Stimulated activated memory B cell treated with anti-CD40 and anti-IgM and Interleukin-4, amounts not matched to agents 10 μg/mL and 1 μg/mL and 100 μg/mL, for 72 hours (primary cell): ENCODE results near the gene KCNC1.

Source experiments
- ATAC-seq: fragments of 150-1000 bp; cut with Tn5 transposase; 2 replicates; pipeline ENCODE4 v1.10.0; 2021
- H3K27ac Mint-ChIP-seq: one replicate; pipeline ENCODE4 v1.8.0; 2022; ENCODE audit warnings: mild to moderate bottlenecking, mixed read lengths
- H3K27me3 Mint-ChIP-seq: one replicate; pipeline ENCODE4 v1.8.0; 2022; ENCODE audit warnings: mixed read lengths
- H3K36me3 Mint-ChIP-seq: one replicate; pipeline ENCODE4 v1.8.0; 2022; ENCODE audit warnings: mixed read lengths
- H3K4me1 Mint-ChIP-seq: one replicate; pipeline ENCODE4 v1.8.0; 2022; ENCODE audit warnings: mixed read lengths
- H3K4me3 Mint-ChIP-seq: one replicate; pipeline ENCODE4 v1.8.0; 2022; ENCODE audit warnings: mild to moderate bottlenecking, moderate library complexity, mixed read lengths
- H3K9me3 Mint-ChIP-seq: one replicate; pipeline ENCODE4 v1.8.0; 2022; ENCODE audit warnings: mixed read lengths

The KCNC1 gene

DNA sequence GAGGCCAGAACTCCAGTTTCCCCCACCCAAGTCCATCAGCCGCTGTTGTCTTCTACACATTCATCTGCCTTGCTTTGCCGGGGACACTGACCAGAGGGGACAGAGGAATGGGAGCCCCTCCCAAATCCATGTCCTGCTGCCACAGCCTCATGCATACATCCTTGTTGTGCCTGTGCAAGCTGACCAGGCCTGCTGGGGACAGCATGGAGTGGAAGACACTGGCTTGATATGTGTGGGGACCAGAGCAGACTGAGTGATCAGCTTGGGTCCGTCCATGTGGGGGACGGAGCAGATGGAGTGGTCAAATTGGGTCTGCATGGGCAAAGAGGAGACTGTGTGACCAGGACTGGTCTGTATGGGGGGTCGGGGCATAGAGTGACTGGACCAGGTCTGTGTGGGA is 43.8 kb downstream of the KCNC1 start:
- no peaks in the 10 kb centered on the region for H3K9me3 Mint-ChIP-seq
- no peak overlapping the region for H3K4me3 Mint-ChIP-seq
- no peaks in the 10 kb centered on the region for H3K27me3 Mint-ChIP-seq
- no peak for ATAC-seq
- H3K4me1 Mint-ChIP-seq: no peaks in the 10 kb centered on the region
- no peak overlapping the region for H3K27ac Mint-ChIP-seq
- no peaks in the 10 kb centered on the region for H3K36me3 Mint-ChIP-seq

- H3K36me3 Mint-ChIP-seq: no peaks in the 10 kb centered on the region
- no peaks in the 10 kb centered on the region for H3K9me3 Mint-ChIP-seq
- H3K4me1 Mint-ChIP-seq: no peaks in the 10 kb centered on the region
- ATAC-seq: no peak
- H3K4me3 Mint-ChIP-seq: no peak overlapping the region
- no peaks in the 10 kb centered on the region for H3K27me3 Mint-ChIP-seq
- no peak overlapping the region for H3K27ac Mint-ChIP-seq
Measured at GRCh38 chr11:17778956-17779860, 44.6 kb downstream of the KCNC1 start.

DNA sequence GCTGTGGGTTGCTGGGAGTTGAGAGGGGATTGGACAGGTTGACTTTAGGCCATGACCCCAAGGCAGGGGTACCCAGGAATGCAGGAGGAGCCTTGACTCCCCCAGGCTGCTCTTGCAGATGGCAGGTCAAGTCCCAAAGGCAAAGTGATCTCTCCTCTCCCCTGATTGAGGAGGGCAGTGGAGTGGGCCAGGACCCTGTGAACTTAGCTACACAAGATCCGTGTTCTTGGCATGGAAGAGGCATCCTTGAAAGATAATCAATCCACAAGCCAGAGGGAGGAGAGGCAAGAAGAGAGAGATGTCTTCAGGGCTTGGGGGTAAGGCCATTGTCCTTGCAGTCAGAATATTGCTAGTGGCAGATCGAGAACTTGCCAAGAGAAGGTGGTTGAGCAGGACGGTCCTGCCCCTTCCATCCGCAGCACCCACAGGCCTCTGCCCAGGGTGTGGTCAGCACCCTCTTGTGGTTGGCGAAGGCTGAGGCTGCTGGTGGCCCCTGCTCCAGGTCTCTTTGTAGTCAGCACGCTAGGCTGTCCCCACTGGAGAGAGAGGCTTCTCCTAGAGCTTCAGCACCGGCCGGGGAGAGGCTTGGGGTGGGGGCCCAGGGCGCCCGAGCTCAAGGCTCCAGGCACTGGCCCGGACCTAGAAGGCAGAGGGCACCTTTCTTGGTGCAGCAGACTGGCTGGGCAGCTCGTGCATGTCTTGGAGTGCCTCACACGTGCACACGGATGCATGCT is 45.4 kb downstream of the KCNC1 start:
- H3K4me1 Mint-ChIP-seq: no peaks in the 10 kb centered on the region
- no peaks in the 10 kb centered on the region for H3K9me3 Mint-ChIP-seq
- no peak for ATAC-seq
- H3K4me3 Mint-ChIP-seq: no peak overlapping the region
- no peaks in the 10 kb centered on the region for H3K36me3 Mint-ChIP-seq
- H3K27ac Mint-ChIP-seq: no peak overlapping the region
- no peaks in the 10 kb centered on the region for H3K27me3 Mint-ChIP-seq

DNA sequence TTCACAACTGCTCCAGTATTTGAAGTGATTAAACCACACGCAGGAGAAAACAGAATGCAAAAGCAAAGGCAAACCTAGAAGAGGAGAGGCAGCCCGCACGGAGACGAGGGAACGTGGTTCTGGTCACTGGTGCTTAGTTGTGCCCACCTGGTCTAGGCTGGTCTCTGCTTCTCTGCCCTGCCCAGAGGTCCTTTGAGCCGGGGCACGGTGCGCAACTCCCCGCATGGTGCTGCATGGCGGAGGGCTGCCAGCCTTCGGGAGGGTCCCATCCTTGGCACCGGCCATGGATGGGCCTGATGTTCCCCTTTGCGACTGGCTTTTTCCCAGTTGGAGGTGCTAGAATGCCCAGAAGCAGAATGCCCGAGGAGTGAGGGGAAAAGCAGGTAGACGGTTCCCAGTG is 46.1 kb downstream of the KCNC1 start:
- no peak overlapping the region for H3K27ac Mint-ChIP-seq
- no peaks in the 10 kb centered on the region for H3K9me3 Mint-ChIP-seq
- H3K4me3 Mint-ChIP-seq: no peak overlapping the region

GRCh38 chr11:17781221-17781620 is 46.6 kb downstream of the KCNC1 start:
- peaks cover 6% of the 10 kb centered on the region for H3K36me3 Mint-ChIP-seq
- ATAC-seq: no peak

More for the DNA sequence above, 46.1 kb downstream of the KCNC1 start:
- no peak for ATAC-seq
- Mint-ChIP-seq H3K4me1 (no peaks in the 10 kb centered on the region), H3K36me3 (peaks cover 1% of the 10 kb centered on the region), H3K27me3 (no peaks in the 10 kb centered on the region)

DNA sequence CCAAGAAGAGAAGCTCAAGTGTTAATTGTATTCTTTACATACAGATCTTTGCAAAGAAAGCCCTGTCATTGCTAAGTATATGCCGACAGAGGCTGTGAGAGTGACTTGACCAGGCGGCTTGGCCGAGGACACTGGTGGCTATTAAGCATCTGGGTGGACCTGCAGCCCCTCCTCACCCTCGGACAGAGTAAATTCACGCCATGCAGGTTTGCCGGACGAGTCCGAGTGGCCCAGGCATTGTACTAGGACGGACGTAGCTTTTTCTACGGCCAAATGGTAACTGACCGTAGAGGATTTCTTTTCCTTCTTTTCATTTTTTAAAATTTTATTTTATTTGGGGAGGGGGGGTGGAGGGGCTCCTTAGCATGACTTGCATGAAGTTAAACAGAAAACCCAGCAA is 47.0 kb downstream of the KCNC1 start:
- peaks cover 6% of the 10 kb centered on the region for H3K36me3 Mint-ChIP-seq
- H3K27ac Mint-ChIP-seq: no peak overlapping the region
- H3K9me3 Mint-ChIP-seq: no peaks in the 10 kb centered on the region
- no peak overlapping the region for H3K4me3 Mint-ChIP-seq
- H3K27me3 Mint-ChIP-seq: no peaks in the 10 kb centered on the region
- no peak for ATAC-seq
- no peaks in the 10 kb centered on the region for H3K4me1 Mint-ChIP-seq

More at GRCh38 chr11:17781221-17781620, 46.6 kb downstream of the KCNC1 start:
- Mint-ChIP-seq H3K9me3 (no peaks in the 10 kb centered on the region), H3K4me3 (no peak overlapping the region), H3K27me3 (no peaks in the 10 kb centered on the region), H3K27ac (no peak overlapping the region), H3K4me1 (no peaks in the 10 kb centered on the region)

- ATAC-seq: no peak
- Mint-ChIP-seq H3K36me3 (peaks cover 7% of the 10 kb centered on the region), H3K27ac (no peak overlapping the region), H3K4me1 (no peaks in the 10 kb centered on the region), H3K4me3 (no peak overlapping the region), H3K9me3 (no peaks in the 10 kb centered on the region), H3K27me3 (no peaks in the 10 kb centered on the region)
Measured at GRCh38 chr11:17782145-17782544, 47.6 kb downstream of the KCNC1 start.

DNA sequence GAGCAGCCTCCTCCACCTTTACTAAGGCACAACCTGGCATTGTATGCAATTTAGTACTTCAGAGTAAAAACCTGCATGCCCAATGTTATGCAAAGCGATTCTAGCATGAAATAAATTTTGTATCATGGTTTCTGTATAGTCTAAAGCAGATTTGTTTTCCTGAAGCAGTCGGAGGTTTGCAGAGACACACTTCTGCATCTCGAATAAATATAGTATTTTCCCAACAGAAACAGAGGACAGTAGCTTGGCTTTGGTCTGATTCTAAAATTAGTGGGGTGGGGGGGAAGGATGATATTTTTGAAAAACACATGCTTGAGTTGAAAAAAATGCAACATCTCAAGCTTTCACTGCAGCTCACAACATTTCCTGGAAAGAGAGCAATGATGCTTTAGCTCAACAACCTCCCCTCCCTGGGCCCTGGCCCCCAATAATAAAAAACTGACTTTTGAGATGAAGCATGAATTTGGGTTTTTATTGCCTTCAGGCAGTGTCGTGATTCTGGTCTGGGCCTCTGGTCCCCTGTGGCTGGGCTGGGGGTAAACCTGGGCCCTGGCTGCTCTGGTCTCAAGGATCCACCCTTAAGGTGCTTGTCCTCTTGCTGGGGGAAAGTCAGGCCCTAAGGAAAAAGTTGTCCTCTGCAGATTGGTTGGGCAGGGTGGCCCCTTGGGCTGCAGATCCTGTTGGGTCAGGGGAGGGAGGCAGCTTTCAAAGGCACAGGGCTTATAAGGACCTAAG is 48.2 kb downstream of the KCNC1 start:
- no peak for ATAC-seq
- no peak overlapping the region for H3K27ac Mint-ChIP-seq
- peaks cover 13% of the 10 kb centered on the region for H3K36me3 Mint-ChIP-seq
- H3K27me3 Mint-ChIP-seq: no peaks in the 10 kb centered on the region
- H3K4me3 Mint-ChIP-seq: no peak overlapping the region
- H3K4me1 Mint-ChIP-seq: no peaks in the 10 kb centered on the region
- no peaks in the 10 kb centered on the region for H3K9me3 Mint-ChIP-seq

DNA sequence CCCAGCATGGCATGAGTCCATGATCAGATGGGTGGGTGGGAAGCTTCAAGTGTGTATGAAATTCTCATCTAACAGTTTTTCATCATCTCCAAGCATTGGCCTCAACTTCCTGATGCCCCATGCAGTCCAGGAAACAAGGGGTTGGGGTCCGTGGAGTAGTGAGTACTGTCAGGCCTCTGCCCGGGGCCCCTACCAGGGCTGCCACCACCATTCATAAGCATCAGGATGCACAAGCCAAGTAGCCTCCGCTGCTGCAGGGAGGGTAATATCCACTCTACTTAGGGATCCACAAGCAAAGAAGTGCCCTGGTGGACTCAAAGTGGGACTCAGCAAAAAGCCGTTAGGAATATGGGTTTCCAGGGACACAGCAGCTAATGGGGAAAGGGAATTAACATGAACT is 49.3 kb downstream of the KCNC1 start:
- no peak overlapping the region for H3K27ac Mint-ChIP-seq
- no peaks in the 10 kb centered on the region for H3K27me3 Mint-ChIP-seq
- peaks cover 22% of the 10 kb centered on the region for H3K36me3 Mint-ChIP-seq
- H3K9me3 Mint-ChIP-seq: no peaks in the 10 kb centered on the region
- no peak overlapping the region for H3K4me3 Mint-ChIP-seq
- H3K4me1 Mint-ChIP-seq: no peaks in the 10 kb centered on the region
- no peak for ATAC-seq

GRCh38 chr11:17786824-17787525 is 52.4 kb downstream of the KCNC1 start:
- Mint-ChIP-seq H3K4me3 (no peak overlapping the region), H3K9me3 (no peaks in the 10 kb centered on the region), H3K27me3 (no peaks in the 10 kb centered on the region), H3K27ac (no peak overlapping the region), H3K4me1 (no peaks in the 10 kb centered on the region), H3K36me3 (peaks cover 33% of the 10 kb centered on the region)
- no peak for ATAC-seq

- Mint-ChIP-seq H3K4me1 (no peaks in the 10 kb centered on the region), H3K4me3 (no peak overlapping the region), H3K9me3 (no peaks in the 10 kb centered on the region), H3K27me3 (no peaks in the 10 kb centered on the region), H3K36me3 (peaks cover 33% of the 10 kb centered on the region), H3K27ac (no peak overlapping the region)
- no peak for ATAC-seq
Measured at GRCh38 chr11:17788084-17788483, 53.5 kb downstream of the KCNC1 start.

- no peaks in the 10 kb centered on the region for H3K9me3 Mint-ChIP-seq
- no peaks in the 10 kb centered on the region for H3K27me3 Mint-ChIP-seq
- no peak overlapping the region for H3K4me3 Mint-ChIP-seq
- H3K27ac Mint-ChIP-seq: no peak overlapping the region
- ATAC-seq: no peak
- H3K4me1 Mint-ChIP-seq: no peaks in the 10 kb centered on the region
- H3K36me3 Mint-ChIP-seq: peaks cover 33% of the 10 kb centered on the region
Measured at GRCh38 chr11:17790453-17790852, 55.9 kb downstream of the KCNC1 start.

- Mint-ChIP-seq H3K36me3 (peaks cover 27% of the 10 kb centered on the region), H3K4me1 (no peaks in the 10 kb centered on the region), H3K4me3 (no peak overlapping the region), H3K27me3 (no peaks in the 10 kb centered on the region), H3K27ac (no peak overlapping the region), H3K9me3 (no peaks in the 10 kb centered on the region)
- ATAC-seq: no peak
Measured at GRCh38 chr11:17791144-17791543, 56.6 kb downstream of the KCNC1 start.

DNA sequence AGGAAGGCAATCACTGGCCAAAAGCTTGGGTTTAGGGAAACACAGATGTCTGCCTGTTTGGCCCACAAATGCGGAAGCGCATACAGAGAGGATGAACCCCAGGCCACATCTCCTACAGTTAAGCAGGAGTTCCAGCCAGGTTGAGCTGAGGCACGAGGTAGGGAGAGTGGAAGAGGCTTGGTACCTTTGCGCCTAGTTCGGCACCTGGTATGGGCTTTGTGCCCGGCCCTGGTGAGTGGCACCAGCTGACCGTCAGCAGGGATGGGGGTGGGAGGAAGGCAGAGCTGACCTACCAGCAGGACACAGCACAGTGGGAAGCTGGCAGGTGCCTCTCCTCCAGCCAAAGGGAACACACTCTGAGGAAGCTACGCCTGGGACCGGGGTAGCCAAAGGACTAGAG is 57.6 kb downstream of the KCNC1 start:
- H3K9me3 Mint-ChIP-seq: no peaks in the 10 kb centered on the region
- H3K4me3 Mint-ChIP-seq: no peak overlapping the region
- no peaks in the 10 kb centered on the region for H3K4me1 Mint-ChIP-seq
- no peaks in the 10 kb centered on the region for H3K27me3 Mint-ChIP-seq
- ATAC-seq: no peak
- H3K36me3 Mint-ChIP-seq: peaks cover 26% of the 10 kb centered on the region
- no peak overlapping the region for H3K27ac Mint-ChIP-seq

GRCh38 chr11:17793642-17794170 is 59.1 kb downstream of the KCNC1 start:
- Mint-ChIP-seq H3K27me3 (no peaks in the 10 kb centered on the region), H3K9me3 (no peaks in the 10 kb centered on the region), H3K4me1 (no peaks in the 10 kb centered on the region), H3K36me3 (peaks cover 22% of the 10 kb centered on the region), H3K4me3 (no peak overlapping the region), H3K27ac (no peak overlapping the region)
- no peak for ATAC-seq
